ENCODE measurements around the gene ZFC3H1.

ZFC3H1 gene

GRCh38 chr12:71636704-71637115, 26.9 kb downstream of the ZFC3H1 start:
- DNase-seq: peak in 4 of 56 donors; percentile 0 to 6 (median 2)

DNA sequence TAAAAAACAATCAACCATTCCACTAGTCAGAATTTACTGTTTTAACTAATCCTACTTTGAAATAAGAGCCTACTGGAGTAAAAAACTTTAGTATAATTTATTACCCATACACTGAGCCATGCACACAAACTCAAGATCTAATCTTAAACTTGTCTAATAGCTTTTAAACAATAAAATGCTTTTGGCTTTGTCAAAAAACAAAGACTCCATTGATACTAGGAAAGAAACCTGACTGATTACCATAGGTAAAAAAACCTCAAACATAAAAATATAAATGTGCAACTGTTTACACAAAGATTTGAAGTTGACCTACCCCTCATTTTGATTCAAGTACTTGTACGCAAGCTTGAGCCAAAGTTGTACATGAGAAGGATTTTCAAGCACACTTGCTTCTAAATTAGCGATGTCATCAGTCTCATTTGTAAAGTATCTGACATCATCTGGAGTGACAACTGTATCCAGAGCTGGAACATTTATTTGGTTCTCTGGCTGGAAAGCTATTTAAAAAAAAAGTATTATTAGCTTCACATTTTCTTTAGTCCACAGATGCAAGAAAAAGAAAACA, 36.1 kb downstream of the ZFC3H1 start:
- no peak for DNase-seq

DNA sequence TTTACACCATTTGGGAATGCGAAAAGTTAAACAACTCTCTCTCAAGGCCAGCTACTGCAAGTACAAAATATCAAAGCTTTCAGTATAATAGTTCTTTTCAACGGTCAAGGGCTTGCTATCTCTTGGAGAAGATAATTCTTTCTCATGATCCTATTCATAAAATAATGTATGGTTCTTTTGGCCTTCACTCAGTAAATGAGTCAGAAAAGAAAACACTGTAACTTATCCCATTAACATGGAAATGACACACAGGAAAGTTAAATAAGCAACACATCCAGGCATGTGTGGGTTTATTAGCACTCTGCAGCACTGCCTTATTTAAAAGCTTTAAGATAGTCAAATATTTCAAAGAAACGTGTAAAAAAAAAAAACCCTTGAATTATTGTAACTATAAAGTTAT, 36.9 kb downstream of the ZFC3H1 start:
- no peak for DNase-seq

DNA sequence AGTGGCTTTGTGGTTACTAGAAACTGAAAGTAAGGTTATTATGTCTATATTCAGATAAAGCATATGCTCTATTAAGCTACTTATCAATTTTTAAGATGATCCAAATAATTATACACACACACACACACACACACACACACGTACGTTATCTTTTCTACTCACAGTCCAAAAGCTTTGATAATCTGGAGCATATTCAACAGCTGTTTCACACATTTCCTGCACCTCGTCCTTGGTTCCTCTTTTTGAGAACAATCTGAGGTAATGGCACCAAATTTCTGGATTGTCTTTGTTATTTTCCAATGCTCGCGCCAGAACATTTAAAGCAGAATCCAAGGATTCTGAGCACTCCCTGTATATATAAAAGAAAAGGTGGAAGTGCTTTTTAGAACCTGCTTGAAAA, 37.5 kb downstream of the ZFC3H1 start:
- no peak for DNase-seq

DNA sequence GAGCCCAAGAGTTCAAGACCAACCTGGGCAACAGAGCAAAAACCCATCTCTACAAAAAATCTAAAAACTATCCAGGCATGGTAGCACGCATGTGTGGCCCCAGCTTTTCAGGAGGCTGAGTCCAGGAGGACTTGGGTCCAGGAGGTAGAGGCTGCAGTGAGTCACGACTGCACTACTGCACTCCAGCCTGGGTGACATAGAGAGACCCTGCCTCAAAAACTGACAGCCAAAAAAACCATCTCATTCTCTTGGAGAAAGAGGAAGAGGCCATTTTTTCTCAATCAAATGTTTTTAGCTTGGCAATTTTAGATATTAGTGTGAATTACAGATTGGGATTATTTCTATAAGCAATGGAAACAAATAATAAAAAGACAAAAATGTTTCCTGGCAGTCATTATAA, 38.2 kb downstream of the ZFC3H1 start:
- no peak for DNase-seq

DNA sequence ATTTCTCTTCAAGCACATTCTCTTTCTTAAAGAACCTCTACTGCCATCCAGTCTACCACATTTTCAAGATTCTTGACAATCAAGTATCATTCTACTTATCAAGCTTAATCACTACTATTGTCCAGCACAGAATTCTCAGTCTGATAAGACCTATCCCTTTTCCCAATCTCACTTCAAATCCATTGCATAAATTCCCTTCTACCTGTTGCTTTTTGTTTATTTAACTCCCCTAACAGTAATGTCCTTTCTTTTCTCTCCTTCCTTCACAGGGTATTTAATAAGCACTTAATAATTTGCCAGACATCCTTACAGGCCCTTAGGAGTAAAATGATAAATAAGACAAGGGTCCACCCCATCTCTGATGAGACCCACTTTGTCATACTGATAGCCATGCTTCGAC, 41.7 kb downstream of the ZFC3H1 start:
- DNase-seq: no peak

DNA sequence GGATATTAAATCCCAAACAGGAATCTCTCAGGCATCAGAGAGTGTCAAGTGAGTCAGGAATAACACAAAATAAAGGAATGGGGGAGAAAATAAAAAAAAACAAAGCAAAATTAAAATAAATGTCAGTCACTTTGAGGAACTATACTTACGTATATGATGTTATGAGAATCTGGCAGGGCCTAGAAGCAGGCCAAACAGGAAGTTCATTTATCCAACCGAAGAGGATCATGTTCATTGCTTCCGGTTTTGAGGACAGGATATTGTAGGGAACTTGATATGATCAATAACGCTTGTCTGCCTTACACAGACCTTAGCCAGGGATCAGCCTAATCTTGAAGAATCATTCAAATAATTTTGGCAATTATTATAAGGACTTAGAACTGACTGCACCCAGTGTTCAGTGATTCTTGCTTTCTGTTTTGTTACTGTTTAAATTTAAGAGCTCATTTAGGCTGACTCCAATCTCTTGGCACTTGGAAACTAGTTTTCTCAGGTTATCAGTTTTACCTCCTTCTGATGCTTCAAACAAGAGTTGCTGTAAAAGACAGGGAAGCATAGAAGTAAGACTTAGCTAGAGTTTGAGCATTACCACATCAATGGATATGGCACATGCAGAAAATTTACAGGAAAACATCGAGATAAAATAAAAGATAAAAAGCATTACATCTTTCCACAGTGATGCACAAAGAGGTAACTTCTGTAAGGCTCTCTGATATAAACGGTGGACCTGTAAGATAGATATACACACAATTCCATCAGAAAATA, 53.4 kb downstream of the ZFC3H1 start:
- no peak for DNase-seq

GRCh38 chr12:71607494-71608330, 55.9 kb downstream of the ZFC3H1 start:
- peak in 13 of 56 donors; percentile 1 to 32 (median 5) for DNase-seq

DNA sequence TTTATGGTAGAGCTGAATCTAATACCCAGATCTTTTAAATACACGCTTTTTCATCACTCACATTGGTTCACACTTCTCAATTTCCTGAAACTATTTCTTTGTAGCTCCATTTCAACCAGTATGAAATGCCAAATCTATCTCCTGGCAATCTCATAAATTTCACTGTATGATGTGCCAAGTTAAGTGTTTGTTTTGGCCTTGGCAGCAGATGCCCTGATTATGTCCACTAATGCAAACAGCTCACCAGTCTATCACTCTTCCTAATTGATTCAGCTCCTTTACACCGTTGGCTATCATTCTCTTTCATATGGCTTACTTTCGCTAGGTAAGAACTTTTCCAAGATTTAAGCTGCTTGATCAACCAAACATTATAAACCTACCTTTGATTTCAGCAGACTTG, 58.6 kb downstream of the ZFC3H1 start:
- no peak for DNase-seq

DNA sequence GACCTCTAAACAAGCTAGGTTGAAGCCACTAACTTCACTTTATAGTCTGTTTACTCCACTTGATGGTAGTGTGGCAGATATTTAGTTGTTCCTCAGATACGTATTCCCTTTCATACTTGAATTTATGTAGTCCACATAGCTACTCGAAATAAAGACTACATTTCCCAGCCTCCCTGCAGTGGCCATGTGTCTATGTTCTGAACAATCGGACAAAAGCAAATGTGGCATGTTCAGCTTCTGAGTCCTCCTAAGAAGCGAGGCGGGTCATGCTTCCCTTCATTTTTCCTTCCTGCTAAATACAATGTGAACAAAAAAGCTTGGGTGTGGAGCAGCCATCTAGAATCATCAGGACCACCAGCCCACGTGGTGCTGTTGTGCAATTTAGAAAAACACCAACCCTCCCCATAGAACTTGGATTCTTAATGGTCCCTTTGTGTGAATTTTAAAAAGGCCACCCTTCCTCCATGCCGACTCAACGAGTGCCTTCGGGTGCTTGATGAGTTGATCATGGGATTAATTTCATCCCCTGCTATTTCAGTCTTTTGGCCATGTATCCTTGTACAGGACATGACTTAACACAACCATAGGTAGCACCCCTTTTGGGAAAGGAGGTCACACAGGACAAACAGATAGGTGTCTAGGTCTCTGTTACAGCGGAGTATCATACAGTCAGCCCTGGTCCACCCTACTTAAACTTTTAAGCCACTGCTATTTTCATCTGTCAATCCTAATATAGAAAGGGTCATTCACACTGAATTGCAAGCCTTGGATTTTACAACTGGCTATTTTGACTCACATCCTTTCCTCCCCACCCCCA, 60.7 kb downstream of the ZFC3H1 start:
- DNase-seq: peak in 2 of 56 donors; percentile 1 to 8

DNA sequence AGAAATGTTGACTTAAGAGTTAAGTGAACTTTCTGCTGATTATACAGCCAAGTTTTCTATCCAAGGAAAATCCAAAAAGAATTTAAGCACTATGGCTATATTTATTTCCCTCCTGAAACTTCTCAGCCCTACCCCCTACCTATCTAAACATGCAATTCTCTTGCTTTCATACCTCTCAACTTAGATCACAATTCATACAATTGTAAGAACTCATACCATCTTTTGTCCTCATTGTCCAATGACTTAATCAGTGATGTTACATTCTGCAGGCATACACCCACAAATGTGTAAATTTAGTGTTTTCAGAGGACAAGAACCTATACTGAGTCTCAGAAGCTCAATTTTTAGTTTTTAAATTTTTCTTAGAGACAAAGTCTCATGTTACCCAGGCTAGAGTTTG, 62.1 kb downstream of the ZFC3H1 start:
- no peak for DNase-seq

- no peak for DNase-seq
Observed at GRCh38 chr12:71599210-71599609, 64.4 kb downstream of the ZFC3H1 start.

DNA sequence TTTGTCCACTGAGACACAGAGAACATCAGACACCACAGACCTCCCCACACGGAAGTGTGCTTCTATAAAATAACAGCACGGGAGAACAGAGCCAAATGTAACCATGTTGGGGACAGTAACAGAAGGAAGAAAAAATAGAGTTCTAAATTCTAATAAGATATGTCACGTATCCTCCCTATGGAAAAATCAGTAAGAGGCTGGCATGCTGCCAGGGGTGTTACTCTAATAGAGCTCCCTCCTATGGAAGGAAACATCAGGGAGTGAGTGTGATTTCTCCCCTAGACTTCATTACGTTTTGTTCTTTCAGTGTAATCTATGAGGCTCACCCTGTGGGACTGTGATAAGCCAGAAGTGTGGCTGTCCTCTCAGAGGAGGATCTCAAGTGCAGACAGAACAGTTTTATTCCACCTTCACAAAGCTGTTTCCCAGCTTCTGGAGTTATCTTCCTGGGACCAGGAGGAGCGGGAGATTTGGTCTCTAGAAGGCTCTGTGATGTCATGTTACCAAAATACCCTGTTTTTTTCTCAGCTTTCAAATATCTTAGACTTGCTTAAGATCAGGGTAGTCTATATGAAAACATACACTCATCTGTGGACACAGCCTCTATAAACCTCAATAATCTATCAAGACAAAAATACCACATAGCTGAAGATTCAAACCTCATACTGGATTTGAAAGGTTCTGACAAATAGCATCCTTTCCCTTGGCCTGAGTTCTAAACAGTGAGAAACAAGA, 69.3 kb downstream of the ZFC3H1 start:
- DNase-seq: no peak

GRCh38 chr12:71592841-71593240, 70.8 kb downstream of the ZFC3H1 start:
- DNase-seq: no peak

- no peak for DNase-seq
Observed at GRCh38 chr12:71591601-71592000, 72.0 kb downstream of the ZFC3H1 start.

DNA sequence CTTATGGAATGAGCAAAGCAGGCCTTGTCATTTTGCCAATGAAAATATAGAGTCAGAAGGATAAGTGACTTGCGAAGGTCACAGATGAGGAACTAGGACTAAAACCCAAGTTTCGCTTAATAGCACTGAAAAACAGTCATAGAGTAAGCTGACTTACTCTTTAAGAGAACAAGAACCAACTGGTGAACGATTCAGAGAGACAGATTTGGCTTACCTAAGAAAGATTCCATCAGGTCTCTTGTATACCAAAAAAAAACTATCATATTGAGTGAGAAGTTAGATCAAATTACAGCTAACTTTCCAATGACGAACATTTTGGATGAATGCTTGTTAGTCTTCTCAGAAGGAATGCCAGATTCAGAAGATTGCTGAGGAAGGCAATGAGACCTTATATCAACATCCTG, 74.2 kb downstream of the ZFC3H1 start:
- no peak for DNase-seq

DNA sequence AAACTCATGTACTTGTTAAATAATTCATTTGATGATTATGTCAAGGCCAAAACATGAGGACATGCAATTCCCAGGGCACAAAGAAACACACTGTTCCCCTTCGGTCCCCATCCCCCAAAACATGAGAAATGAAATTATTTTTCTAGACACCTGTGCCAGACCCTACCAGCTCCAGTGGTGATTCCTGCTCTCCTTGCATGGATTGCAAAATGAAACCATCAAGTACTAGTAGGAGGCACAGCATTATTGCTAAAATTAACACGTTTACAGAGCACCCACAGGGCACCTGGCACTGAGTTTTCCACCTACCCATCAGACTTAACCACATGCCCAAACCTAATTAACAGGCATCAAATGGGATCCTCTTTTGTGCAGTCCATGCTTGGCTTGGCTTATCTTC, 76.6 kb downstream of the ZFC3H1 start:
- DNase-seq: no peak

DNA sequence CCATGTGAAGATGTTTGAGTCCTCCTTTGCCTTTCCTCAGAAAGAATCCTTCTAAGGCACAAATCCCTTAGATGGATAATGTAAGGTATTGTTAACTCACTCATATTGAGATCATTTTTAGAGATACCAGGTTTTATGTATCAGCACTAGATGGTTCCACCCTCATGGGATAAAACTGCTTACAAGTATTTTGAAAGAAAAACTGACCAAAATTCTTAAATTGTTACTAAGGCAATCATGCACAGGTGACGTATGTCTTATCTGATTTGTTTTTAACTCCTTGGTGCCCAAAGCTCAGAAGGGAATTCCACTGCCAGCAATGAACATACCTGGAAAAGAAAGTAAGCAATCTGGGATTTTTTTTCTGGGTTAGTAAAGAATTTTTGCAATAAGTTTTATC, 78.4 kb downstream of the ZFC3H1 start:
- no peak for DNase-seq

DNA sequence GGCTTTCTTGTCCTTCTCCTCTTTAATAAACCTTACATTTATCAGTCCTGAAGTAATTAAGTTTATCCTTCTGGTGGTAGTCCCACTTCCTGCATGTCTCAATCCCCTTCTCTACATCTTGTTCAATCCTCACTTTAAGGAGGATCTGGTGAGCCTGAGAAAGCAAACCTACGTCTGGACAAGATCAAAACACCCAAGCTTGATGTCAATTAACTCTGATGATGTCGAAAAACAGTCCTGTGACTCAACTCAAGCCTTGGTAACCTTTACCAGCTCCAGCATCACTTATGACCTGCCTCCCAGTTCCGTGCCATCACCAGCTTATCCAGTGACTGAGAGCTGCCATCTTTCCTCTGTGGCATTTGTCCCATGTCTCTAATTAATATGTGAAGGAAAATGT, 79.3 kb downstream of the ZFC3H1 start:
- DNase-seq: no peak

DNA sequence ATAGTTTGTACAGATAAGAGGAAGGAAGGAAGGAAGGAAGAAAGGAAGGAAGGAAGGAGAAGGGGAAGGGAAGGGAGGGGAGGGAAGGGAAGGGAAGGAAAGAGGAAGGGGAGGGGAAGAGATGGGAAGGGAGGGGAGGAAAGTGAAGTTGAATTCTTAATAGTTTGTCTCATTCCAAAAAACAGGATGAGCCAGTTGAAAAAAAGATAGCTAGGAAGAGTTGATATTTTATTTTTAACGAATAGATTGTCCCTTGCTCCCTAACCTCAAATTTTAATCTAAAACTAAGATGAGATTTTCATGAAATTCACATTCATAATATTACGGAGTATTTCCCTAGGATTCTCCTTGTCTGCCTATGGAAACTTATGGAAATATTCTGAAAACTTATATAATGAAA, 80.7 kb downstream of the ZFC3H1 start:
- DNase-seq: no peak

- DNase-seq: no peak
Observed at GRCh38 chr12:71581206-71581605, 82.4 kb downstream of the ZFC3H1 start.

Measured in nucleus accumbens (tissue), 56 donors.